GM21515 (cell line): ENCODE results near the gene TPX2.

Experiments
- ATAC-seq: cut with Tn5 transposase; IDR thresholded peaks from one replicate; pipeline ENCODE4 v1.9.1; 2021; ENCODE audit not compliant: unreplicated experiment

The TPX2 gene

DNA sequence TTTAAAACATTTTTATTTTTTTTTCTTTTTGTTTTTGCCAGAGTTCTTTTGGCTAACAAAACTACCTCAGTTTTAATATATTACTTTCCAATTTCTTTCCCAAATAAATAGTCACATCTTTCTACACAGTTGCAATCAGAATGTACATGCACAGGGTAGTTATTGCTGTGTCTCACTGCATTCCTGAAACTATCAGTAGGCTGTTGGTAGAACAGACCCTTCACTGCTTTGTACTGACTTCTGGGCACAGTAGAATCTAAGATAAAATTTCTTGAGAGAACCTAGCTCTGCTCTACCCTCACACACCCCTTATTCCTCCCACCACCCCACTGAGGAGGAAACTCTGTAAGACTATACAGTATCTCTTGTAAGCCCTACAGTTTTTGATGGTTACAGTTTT is 19.9 kb downstream of the TPX2 start:
- no peak for ATAC-seq

DNA sequence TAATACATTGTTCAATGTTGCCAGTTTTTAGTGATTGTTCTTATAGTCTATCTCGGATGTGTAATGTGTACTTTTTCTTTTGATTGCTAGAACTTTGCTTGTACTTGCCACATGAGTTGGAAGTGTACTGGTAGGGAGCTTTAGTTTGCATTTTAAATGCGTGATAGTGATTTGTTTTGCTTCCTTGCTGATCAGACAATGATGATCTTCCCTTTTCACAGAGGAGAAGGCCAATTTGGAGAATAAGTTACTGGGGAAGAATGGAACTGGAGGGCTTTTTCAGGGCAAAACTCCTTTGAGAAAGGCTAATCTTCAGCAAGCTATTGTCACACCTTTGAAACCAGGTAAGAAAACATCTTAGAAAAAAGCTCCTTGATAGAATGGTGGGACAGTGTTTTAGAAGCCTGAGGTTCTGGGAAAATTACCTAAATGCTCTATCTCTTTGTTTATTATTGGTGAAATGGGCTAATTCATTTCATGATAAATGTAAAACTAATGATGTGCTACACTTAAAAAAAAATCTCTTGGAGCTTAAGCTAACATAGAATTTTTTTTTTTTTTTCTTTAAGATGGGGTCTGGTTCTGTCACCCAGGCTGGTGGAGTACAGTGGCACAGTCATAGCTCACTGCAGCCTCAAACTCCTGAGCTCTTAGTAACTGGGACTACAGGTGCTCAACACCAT is 20.9 kb downstream of the TPX2 start:
- ATAC-seq, result no peak

DNA sequence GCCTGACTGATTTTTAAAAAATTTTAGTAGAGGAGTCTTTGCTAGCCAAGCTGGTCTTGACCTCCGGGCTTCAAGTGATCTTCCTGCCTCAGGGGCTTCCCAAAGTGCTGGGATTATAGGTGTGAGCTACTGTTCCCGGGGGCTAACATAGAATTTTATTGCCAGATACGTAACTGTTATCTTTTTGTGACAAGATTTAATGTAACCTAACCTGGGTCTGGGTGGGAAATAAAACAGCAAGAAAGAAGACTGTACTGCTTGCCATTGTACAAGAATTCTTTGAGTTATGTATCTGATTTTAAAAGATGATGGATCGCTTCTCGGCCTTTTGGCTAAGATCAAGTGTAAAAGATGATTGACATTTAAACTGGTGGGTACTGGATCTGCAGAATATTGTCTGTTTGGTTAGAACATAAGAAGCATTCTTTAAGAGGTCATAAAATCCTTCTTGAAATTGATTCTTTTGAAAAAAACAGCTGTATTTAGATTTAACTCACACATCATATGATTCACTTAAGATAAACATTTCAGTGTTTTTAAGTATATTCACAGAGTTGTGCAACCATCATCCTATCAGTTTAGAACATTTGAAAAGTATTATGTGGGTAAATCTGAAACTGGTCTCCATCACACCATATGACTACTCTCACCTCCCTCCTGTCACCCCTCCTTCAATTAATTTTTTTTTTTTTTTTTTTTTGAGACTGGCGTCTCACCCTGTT is 21.6 kb downstream of the TPX2 start:
- ATAC-seq, result no peak

DNA sequence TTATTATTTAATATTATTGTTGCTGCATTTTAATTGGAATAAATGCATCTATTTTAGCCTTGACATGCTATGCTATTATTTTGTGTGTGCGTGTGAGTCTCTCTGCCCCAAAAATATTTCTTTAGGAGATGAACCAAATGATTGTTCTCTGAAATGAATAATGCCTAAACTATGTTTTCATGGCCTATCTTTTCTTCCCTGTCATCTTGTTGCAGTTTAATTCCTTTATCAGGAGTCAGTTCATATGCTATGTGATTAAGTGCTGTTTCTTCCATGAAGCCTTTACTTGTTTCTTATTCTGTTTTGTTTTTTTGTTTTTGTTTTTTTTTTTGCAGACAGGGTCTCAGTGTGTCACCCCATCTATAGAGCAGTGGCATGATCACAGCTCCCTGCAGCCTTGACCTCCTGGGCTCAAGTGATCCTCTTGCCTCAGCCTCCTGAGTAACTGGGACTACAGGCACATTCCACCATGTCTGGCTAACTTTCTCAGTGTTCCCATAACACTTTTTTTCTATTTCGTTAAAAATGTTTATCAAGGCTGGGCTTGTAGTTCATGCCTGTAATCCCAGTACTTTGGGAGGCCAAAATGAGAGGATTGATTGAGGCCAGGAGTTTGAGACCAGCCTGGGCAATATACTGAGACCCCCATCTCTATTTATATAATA is 25.7 kb downstream of the TPX2 start:
- no peak for ATAC-seq

DNA sequence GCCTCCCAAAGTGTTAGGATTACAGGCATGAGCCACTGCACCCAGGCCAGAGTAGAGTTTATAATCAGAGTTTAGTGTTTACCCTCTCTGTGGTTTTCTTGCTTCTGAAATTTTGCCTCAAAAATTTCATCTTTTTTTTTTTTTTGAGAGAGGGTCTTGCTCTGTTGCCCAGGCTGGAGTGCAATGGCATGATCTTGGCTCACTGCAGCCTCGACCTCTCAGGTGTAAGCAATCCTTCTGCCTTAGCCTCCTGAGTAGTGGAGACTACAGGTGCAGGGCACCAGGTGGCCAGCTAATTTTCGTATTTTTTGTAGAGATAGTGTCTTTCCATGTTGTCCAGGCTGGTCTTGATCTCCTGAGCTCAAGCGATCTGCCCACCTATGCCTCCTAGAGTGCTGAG is 28.7 kb downstream of the TPX2 start:
- ATAC-seq, result no peak

DNA sequence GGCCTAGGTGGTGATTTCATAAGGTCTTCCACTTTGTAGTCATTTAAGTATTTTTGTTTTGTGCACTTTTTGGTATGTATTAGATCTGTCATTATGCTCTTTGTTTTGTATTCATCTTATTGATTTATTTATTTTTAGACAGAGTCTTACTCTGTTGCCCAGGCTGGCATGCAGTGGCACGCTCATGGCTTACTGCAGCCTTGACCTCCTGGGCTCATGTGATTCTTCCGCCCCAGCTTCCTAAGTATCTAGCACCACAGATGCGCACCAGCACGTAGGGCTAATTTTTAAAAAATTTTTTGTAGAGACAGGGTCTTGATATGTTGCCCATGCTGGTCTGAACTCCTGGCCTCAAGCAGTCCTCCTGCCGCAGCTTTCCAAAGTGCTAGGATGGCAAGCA is 30.6 kb downstream of the TPX2 start:
- ATAC-seq, result no peak

DNA sequence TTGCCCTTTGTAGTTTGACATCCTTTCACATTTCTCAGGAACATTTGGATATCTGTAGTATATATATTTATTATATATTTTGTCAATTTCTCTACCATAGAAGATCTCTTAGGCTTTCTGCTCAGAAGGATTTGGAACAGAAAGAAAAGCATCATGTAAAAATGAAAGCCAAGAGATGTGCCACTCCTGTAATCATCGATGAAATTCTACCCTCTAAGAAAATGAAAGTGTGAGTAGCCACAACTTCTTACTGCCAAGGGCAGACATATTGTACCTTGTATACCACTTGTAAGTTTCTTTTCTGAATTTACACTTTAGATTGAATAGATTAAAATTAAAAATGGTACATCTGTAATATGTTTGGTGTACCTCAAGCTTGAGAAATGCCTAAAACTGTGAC is 31.2 kb downstream of the TPX2 start:
- no peak for ATAC-seq

DNA sequence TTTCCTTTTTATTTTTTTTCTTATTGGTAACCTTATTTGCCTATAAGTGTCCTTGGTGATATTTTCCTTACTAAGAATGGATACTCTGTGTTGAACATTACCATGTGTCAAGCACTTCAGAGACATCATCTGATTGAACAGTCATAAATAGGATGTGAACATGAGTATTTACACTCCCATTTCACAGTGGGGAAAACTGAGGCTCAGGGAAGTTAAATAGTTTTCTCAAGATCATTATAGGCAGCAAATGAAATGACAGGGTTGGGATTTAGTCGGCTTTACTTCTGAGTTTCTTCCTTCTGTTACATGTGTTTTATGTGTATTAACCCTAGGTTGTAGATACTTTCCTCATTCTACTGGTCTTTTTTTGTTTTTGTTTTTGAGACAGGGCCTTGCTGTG is 35.3 kb downstream of the TPX2 start:
- ATAC-seq, result no peak

DNA sequence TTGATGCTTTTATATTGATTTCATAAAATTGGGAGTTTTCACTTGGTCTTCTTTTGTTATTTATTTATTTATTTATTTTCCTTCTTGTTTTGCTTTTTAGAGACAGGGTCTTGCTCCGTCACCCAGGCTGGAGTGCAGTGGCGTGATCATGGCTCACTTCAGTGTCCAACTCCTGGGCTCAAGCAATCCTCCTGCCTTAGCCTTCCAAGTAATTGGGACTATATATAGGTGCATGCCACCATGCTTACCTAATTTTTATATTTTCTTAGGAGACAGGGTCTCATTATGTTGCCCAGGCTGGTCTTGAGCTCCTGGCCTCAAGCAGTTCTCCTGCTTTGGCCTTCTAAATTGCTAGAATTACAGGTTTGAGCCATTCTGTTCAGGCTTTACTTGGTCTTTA is 41.7 kb downstream of the TPX2 start:
- no peak for ATAC-seq

DNA sequence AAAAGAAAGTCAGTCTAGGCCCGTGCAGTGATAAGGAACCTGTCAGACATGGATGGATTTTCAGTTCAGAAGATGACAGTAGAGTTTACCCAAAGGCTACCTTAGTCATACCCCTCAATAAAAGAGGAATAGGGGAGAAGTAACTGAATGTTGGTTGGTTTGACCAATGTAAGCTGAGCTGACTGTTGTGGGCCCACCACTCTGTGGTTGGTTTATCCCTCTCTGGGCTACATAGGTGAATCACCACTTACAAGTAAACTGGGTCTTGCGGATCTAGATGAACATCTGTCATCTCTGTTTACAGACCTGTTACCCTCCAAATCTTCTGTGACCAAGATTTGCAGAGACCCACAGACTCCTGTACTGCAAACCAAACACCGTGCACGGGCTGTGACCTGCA is 42.9 kb downstream of the TPX2 start:
- ATAC-seq, result no peak

DNA sequence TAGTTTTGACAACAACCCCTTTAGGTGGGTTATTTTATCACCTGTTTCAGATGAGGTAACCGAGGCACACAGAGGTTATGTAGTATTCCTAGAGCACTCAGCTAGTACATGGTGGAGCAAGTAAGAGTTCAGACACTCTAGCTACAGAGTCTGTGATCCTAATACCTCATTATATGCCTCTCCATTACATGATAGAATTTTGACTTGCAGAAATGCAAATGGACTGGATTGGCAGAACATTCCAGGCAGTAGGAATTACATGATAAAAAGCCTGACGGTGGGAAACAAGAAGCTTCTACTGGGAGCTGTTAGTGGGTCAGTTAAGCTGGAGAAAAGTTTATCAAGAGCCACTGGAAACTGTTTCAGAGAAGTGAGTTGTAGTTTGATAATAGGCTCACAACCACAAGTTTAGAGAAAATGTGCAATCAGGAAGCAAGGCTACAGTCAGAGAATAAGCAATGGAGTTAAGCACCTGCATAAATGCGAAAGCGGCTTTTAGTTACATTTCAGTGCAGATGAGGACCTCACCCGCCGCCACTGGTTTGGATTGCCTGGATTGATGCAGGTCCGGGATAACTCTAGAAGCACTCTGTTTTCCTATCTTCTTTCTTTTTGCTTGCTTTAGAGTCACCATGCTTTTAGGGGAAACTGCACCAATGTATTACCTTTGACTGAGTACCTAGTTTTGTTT is 45.4 kb downstream of the TPX2 start:
- no peak for ATAC-seq

DNA sequence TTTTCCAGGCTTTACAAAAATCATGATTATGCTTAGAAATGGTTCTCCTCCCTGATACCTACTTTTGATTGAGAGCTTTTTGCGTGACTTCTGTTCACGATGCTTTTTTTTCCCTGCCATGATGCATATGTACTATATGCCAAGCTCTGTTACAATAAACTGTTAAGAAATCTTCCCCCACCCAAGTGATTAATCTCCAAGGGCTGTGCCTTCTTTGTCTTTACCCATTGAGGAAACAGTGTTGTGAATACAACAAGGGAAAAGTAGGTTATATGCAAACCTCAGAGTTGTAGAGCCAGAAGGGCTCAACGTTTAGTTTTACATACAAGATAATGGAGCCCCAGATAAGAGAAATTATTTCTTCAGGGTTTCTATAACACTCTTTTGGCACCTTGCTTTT is 46.0 kb downstream of the TPX2 start:
- ATAC-seq, result no peak

DNA sequence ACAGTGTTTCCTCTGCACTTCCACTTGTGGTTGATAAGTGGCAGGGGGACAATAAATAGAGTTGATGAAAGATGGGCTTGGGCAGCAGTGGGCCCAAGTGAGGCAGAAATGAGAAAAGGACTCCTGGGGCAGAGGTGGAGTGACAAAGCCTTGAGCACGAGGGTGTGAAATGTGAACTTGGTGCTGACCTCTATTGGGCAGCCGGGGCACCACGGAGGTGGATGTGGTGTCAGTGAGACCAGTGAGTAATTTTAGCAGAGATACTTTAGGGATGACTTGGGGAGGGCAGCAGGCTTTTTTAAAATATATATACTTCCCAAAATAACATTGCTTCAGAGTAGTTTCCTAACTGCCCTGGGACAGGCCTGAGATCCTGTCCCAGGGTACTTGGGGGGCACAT is 49.5 kb downstream of the TPX2 start:
- no peak for ATAC-seq

DNA sequence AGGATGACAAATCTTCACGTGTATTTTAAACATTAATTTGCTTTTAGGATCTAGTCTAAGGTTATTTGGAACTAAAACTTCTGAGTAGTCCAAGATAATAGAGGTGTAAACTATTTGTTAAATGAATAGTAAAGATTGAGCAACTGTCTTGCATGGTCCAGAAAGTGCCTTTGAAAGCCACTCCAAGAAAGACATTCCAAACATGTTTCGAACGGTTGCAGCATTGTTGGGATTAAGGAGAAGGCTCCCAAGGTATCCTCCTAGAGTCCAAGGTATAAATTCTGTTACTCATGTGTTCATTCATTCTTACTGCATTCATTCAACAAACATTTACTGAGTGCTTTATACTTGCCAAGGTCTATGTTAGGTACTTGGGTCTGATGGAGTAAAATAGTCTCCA is 51.3 kb downstream of the TPX2 start:
- ATAC-seq, result no peak

DNA sequence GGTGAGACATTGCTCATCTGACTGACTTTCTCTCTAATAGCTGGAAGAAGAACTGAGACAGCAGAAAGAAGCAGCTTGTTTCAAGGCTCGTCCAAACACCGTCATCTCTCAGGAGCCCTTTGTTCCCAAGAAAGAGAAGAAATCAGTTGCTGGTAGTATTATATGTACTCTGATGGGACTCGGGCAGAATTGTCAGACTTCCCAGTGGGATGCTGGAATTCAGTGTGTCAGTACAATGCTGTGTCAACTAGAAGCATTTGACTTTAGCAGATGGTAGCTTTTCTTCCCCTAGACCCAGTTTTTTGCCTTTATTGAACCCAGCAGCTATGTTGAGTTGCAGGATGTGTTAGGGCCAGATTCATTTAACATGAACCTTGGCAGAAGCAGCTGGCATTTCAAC is 58.3 kb downstream of the TPX2 start:
- ATAC-seq, result no peak

DNA sequence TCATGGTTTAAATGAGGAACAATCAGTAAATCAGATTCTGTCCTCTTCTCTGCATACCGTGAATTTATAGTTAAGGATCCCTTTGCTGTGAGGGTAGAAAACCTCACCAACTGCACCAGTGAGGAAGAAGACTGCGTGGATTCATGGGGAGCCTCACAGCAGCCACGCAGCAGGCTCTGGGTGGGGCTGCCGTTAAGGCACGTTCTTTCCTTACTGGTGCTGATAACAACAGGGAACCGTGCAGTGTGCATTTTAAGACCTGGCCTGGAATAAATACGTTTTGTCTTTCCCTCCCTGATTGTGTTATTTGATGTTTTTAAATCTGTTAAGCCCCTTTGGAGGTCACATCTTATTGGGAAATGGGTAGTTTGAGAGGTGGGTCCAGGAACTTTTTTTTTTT is 62.4 kb downstream of the TPX2 start:
- no peak for ATAC-seq

DNA sequence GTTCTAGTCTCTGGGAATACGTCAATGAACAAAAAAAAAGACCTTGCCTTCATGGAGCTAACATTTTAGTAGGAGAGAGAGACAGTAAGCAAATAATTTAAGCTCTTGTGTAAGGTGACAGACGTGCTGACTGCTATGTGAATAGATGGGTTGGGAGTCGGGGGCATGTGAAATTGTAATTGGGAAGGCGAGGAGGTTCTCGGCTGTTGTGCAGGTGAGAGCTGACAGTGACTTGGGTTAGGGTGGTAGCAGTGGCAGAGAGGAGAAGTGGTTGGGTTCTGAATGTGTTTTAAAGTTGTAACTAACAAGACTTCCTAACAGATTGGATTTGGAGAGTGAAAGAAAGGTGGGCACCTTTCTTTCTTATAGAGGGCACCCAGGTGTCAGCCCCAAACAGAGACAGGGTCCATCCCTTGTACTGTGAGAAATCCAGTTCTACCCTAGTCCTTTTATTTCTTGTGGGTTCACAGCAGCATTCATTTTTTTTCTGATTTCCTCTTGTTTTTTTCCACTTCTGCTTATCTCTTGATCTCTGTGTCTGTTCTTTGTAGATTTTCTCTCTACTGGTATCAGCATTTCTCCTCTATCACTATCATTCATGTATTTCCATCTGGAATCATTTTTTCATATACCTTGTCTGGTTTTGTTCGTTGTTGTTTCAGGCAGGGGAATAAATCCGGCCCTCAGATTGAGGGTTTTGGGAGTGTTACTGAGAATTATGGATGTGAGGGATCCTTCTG is 64.6 kb downstream of the TPX2 start:
- ATAC-seq, result no peak

DNA sequence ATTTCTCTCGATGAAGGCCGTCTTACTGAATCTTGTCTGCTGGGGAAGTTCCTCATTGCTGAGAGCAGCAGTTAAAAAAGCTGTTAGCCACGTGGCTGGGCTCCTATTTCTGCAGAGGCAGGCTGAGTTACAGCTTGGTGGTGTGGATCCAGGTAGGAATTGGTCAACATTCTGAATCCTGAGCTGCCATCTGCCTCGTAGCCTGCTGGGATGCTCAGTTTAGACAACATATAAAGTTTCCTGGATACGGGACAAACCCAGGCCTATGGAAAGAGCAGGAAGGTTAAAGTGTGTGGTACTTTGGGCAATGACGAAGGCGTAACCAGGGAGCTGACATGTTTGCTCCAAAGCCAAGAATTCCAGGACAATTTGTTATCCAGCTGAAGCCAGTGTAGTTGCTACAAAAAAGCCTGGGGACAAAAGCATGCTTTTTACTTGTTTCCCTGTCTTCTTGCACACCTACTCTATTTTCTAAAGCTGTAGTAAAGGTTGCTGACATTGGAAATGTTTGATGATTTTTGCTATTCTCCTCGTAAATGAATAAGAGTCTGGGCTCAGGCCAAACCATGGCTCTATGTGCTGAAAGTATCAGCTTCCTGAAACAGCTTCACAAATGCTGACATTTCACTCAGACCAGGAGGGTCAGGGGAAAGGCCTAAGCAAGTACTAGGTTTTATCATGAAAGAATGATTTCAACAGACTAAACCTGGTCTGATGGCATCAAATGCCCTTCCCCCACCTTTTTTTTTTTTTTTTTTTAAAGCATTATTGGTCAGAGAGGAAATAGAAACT is 67.7 kb downstream of the TPX2 start:
- no peak for ATAC-seq

DNA sequence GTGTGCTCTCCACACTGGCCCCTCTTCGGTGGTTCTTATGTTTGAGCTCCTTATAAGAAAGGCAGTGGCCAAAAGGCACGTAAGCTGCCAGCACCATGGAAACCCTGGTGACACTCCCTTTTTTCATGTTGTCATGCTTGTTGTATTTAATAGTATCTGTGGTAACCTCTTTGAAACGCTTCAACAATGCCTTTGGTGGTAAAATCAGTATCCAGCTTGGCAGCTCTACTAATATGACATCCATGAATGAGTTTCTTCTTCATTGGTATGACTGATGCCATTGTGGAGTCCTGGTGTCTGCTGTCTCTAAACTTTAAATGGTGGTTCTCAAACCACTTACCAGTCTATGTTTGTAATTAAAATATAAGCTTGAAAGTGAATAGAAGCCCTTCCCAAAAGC is 69.4 kb downstream of the TPX2 start:
- ATAC-seq, result no peak

DNA sequence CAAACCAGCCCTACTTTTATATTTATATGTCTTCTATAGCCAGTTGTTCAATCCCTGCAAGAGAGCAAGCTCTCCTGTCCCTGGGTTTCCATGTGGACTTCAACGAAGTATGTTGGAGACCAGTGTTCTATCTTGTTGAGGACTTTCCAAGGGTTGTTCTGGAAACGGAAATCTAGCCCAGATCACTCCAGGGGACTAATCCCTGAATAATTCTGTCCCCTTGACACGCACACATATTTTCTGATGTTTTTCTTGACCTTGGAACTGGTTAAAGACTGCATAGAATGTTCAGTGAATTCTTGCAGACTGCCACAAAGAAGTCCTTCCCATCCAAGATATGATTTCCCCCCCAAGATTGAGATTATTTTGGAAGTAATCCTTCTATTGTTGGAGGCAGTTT is 70.6 kb downstream of the TPX2 start:
- no peak for ATAC-seq
